GM12874 (cell line): ENCODE results near the gene RNF213.

ENCODE experiments used
- CTCF ChIP-seq: IDR thresholded peaks from 2 replicates; pipeline ENCODE4 v1.5.1; 2011; ENCODE audit warnings: low read depth, mild to moderate bottlenecking, control low read depth, low read length, moderate library complexity; ENCODE audit not compliant: insufficient read depth

The RNF213 gene

GRCh38 chr17:80279895-80280294, 19.2 kb downstream of the RNF213 start:
- no peak for TF ChIP-seq CTCF

- TF ChIP-seq CTCF, result no peak
Measured at GRCh38 chr17:80281516-80281915, 20.9 kb downstream of the RNF213 start.

GRCh38 chr17:80283116-80283852, 22.6 kb downstream of the RNF213 start:
- TF ChIP-seq CTCF, result no peak

- no peak for TF ChIP-seq CTCF
Measured at GRCh38 chr17:80284631-80285030, 24.0 kb downstream of the RNF213 start.

GRCh38 chr17:80285237-80285920, 24.7 kb downstream of the RNF213 start:
- TF ChIP-seq CTCF, result no peak

- TF ChIP-seq CTCF, result no peak
Measured at GRCh38 chr17:80286638-80286960, 25.9 kb downstream of the RNF213 start.

GRCh38 chr17:80287038-80287437, 26.4 kb downstream of the RNF213 start:
- no peak for TF ChIP-seq CTCF
